Skin epidermis (tissue), 12 donors: ENCODE results near the gene HOXC13.

ENCODE experiments used
- H3K27ac ChIP-seq, 21 experiments: fragments of 200-600 bp; sonication (generic) in 11 of 21; one replicate each; pipeline ENCODE4 v1.5.0; 2020; ENCODE audit warnings: mild to moderate bottlenecking in 3 of 21, inconsistent platforms in 2 of 21, moderate library complexity in 2 of 21
- H3K4me3 ChIP-seq, 7 experiments: fragments of 200-600 bp; sonication (generic) in 2 of 7; one replicate each; pipeline ENCODE4 v1.5.0; 2020; ENCODE audit warnings: inconsistent platforms in 2 of 7, mild to moderate bottlenecking in 2 of 7, moderate library complexity in 1 of 7

Gene HOXC13

GRCh38 chr12:53988541-53989226 is 50.1 kb downstream of the HOXC13 start:
- H3K4me3 ChIP-seq, result no peak overlapping the region

GRCh38 chr12:53989227-53990113 is 50.8 kb downstream of the HOXC13 start:
- Histone ChIP-seq H3K27ac (peak overlapping the region in 5 of 21 experiments; percentile 0 to 98 (median 53)), H3K4me3 (no peak overlapping the region)

More at GRCh38 chr12:53988541-53989226, 50.1 kb downstream of the HOXC13 start:
- peak overlapping the region in 4 of 21 experiments; percentile 45 to 98 (median 60) for H3K27ac ChIP-seq

- peak overlapping the region in 6 of 21 experiments; percentile 12 to 98 (median 48) for H3K27ac ChIP-seq
- no peak overlapping the region for H3K4me3 ChIP-seq
These were observed 51.9 kb downstream of the HOXC13 start for GRCh38 chr12:53990311-53991076.

- Histone ChIP-seq H3K27ac (peak overlapping the region in 6 of 21 experiments; percentile 12 to 98 (median 72)), H3K4me3 (no peak overlapping the region)
These were observed 52.4 kb downstream of the HOXC13 start for GRCh38 chr12:53991077-53991460.

GRCh38 chr12:53992377-53992889 is 53.8 kb downstream of the HOXC13 start:
- Histone ChIP-seq H3K27ac (peak overlapping the region in 4 of 21 experiments; percentile 97 to 98 (median 98)), H3K4me3 (no peak overlapping the region)

GRCh38 chr12:53993162-53994008 is 54.8 kb downstream of the HOXC13 start:
- Histone ChIP-seq H3K4me3 (no peak overlapping the region), H3K27ac (peak overlapping the region in 6 of 21 experiments; percentile 80 to 98 (median 98))

- peak overlapping the region in 10 of 21 experiments; percentile 35 to 98 (median 88) for H3K27ac ChIP-seq
- peak overlapping the region in 2 of 7 experiments; percentile 33 to 54 for H3K4me3 ChIP-seq
These were observed 55.3 kb downstream of the HOXC13 start for GRCh38 chr12:53994009-53994263.

GRCh38 chr12:53994264-53995001 is 55.8 kb downstream of the HOXC13 start:
- H3K4me3 ChIP-seq, result peak overlapping the region in 6 of 7 experiments; percentile 33 to 54 (median 40)

GRCh38 chr12:53995002-53995377 is 56.4 kb downstream of the HOXC13 start:
- Histone ChIP-seq H3K4me3 (peak overlapping the region; percentile 31 to 54 (median 39)), H3K27ac (peak overlapping the region in 17 of 21 experiments; percentile 28 to 98 (median 85))

More at GRCh38 chr12:53994264-53995001, 55.8 kb downstream of the HOXC13 start:
- peak overlapping the region in 16 of 21 experiments; percentile 35 to 98 (median 86) for H3K27ac ChIP-seq

GRCh38 chr12:53995378-53996239 is 57.0 kb downstream of the HOXC13 start:
- peak overlapping the region; percentile 31 to 54 (median 39) for H3K4me3 ChIP-seq
- H3K27ac ChIP-seq, result peak overlapping the region in 20 of 21 experiments; percentile 11 to 98 (median 82)
